Heart left ventricle (tissue), 16 donors: ENCODE measurements around the gene GNB5. TPM values are rescaled to one million over a fixed set of nuclear protein-coding genes. Genes with fewer than 3 reads are reported as not detected.

Experiments
- ATAC-seq, 4 donors: fragments of 200-7000 bp; cut with Tn5 transposase; one replicate each; pipeline ENCODE4 v1.9.1; 2020 to 2022; ENCODE audit warnings: moderate library complexity in 4 of 4, mild to moderate bottlenecking in 3 of 4, moderate number of reproducible peaks in 1 of 4
- DNase-seq, 5 donors: peaks; one replicate each; pipeline ENCODE4 v3.0.0-alpha.2; 2020
- H3K27ac ChIP-seq, 12 donors: fragments of 200-600 bp; sonication (generic) in 4 of 12; one replicate each; pipeline versions ENCODE4 v1.5.0 to v1.8.0; 2016 to 2022; ENCODE audit warnings: mild to moderate bottlenecking in 2 of 12
- H3K27me3 ChIP-seq, 9 donors: fragments of 200-600 bp; sonication (generic) in 2 of 9; one replicate each; pipeline versions ENCODE4 v1.5.1 to v1.8.0; 2016 to 2022; ENCODE audit warnings: mild to moderate bottlenecking in 3 of 9
- H3K36me3 ChIP-seq, 9 donors: fragments of 200-600 bp; sonication (generic) in 2 of 9; one replicate each; pipeline versions ENCODE4 v1.5.0 to v1.8.0; 2018 to 2022; ENCODE audit warnings: mild to moderate bottlenecking in 2 of 9
- H3K4me1 ChIP-seq, 12 donors: fragments of 200-600 bp; sonication (generic) in 4 of 12; one replicate each; pipeline versions ENCODE4 v1.5.0 to v1.8.0; 2016 to 2022; ENCODE audit warnings: mild to moderate bottlenecking in 3 of 12
- H3K4me3 ChIP-seq, 12 donors: fragments of 200-600 bp; sonication (generic) in 4 of 12; one replicate each; pipeline versions ENCODE4 v1.5.0 to v1.8.0; 2017 to 2022; ENCODE audit warnings: mild to moderate bottlenecking in 9 of 12, moderate library complexity in 4 of 12
- H3K9me3 ChIP-seq, 12 donors: fragments of 200-600 bp; sonication (generic) in 4 of 12; one replicate each; pipeline versions ENCODE4 v1.5.0 to v1.8.0; 2016 to 2022; ENCODE audit warnings: mild to moderate bottlenecking in 1 of 12
- POLR2A ChIP-seq, 2 donors: fragments of 450-650 bp; IDR thresholded peaks; one replicate each; pipeline ENCODE4 v1.6.1; 2017; ENCODE audit warnings: antibody characterized with exemption in 2 of 2, mild to moderate bottlenecking in 2 of 2, moderate library complexity in 2 of 2
- WGBS, 4 donors: extraction: QIAGEN DNeasy Blood & Tissue Kit in 2 of 4; methylation state at CpG; one replicate each; pipeline versions ENCODE4 v1.1.5 to v1.1.7; 2013 to 2018; 5-methylcytosine and 5-hydroxymethylcytosine counted together
- intact Hi-C, 10 donors: fragments of 100-400 bp; cut with DNase I; formaldehyde crosslinking; loops; one replicate each; pipeline versions ENCODE4 v1.11.1 to v1.14.2; 2022
- polyA plus RNA-seq, 2 donors: library from polyadenylated mRNA; stranded (reverse); fragments of 200-250 nt; gene quantifications; one replicate each; pipeline ENCODE4 v1.2.3, GENCODE V29; 2013
- total RNA-seq, 9 donors: library from RNA; depleted of rRNA in 2 of 9; stranded (reverse); fragments of >200 nt in 2 of 9; fragmentation: NEBNext Ultra II Directional in 3 of 9; extraction: Animal tissue kit (Norgen Biotek cat#: 25700) in 3 of 9; gene quantifications; one replicate each; pipeline versions ENCODE4 v1.1.0 to v1.2.4, GENCODE V29; 2016 to 2023
- TF ChIP-seq, protein P1 (sequence below), 12 donors: fragments of 200-600 bp; sonication (generic) in 4 of 12; IDR thresholded peaks; one replicate each; pipeline versions ENCODE4 v1.5.0 to v1.8.0; 2018 to 2022; ENCODE audit warnings: antibody characterized with exemption in 12 of 12, mild to moderate bottlenecking in 5 of 12
- donor health status: ischemic (EF 13 %, LVEDD 7.1; RV severe dilation, severe dysfunction).
- donor health status: healthy with polysubstance abuse.
- donor health status: DM: no; HTN: yes; CAD: no.
- donor health status: DM: no; HTN: no; CAD: no.
- donor health status: ischemic (EF 25% LVEDD 6.9; RV normal size, moderate dysfunction).
- donor health status: ischemic (EF 25% LVEDD 5.7; RV mildly dilated, moderate dysfunction).
- donor health status: healthy.
- donor health status: DM: yes; HTN: yes; CAD: no.
- donor health status: ischemic (EF 35%, LVEDD 5.7; RV mildly dilated, moderate dysfunction).
- donor health status: nonischemic (EF 11% LVEDD 7.7; RV severe dilation, severe dysfunction).
- donor health status: DM: yes; HTN: yes; CAD: no.
- donor health status: PGD.
- donor health status: ischemic (EF 29% LVEDD 5.4; RV normal size, mild dysfunction).
- donor health status: nonischemic (EF 23%, LVEDD 6.1; RV moderate dilation, normal function).

Gene GNB5
- total and polyA plus RNA-seq, 11 donors, result 4.2 to 12.4 (median 7.7) TPM

DNA sequence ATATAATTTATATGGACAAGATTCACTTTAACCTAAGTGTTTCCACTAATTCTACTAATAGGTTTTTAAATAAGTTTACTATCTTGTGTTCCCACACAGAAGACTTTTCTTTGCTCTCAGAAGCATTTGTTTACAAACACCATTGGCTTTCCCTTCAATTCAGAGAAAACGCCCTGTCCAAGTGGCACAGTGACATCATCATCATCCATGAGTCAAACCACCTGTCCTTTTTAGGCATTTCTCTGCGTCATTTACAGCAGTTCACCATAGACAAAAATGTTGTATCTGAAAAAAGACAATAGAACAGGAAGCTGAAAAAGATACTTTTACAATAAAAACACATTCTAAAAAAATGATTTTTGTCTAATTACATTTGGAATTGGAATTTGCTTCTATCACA lies 69.3 kb downstream of the GNB5 start:
- intact Hi-C loops, result no loop called here
- TF ChIP-seq, protein P1, sequence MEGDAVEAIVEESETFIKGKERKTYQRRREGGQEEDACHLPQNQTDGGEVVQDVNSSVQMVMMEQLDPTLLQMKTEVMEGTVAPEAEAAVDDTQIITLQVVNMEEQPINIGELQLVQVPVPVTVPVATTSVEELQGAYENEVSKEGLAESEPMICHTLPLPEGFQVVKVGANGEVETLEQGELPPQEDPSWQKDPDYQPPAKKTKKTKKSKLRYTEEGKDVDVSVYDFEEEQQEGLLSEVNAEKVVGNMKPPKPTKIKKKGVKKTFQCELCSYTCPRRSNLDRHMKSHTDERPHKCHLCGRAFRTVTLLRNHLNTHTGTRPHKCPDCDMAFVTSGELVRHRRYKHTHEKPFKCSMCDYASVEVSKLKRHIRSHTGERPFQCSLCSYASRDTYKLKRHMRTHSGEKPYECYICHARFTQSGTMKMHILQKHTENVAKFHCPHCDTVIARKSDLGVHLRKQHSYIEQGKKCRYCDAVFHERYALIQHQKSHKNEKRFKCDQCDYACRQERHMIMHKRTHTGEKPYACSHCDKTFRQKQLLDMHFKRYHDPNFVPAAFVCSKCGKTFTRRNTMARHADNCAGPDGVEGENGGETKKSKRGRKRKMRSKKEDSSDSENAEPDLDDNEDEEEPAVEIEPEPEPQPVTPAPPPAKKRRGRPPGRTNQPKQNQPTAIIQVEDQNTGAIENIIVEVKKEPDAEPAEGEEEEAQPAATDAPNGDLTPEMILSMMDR (IDR thresholded peaks at IDR 0.05), result no peak
- TF ChIP-seq POLR2A (IDR thresholded peaks at IDR 0.05), result no peak

DNA sequence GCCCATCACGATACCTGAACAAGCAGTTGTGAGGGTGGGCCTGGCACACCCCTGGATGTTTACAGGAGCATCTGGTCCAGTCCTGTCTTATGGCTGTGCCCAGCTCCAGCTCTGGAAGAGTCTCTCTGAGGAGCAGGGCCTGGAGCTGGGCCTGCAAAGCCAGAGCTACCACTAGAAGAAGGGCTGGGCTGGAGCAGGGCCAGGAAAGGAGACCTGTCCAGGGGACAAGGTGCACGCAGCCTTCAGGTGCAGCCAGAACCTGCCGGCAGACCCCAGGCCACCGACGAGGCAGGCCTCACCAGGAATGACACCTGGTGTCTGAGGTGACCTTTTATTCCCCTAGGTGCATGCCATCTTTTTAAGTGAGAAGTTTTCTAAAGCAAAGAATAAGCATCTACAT lies 70.2 kb downstream of the GNB5 start:
- Histone ChIP-seq H3K36me3 (peaks cover 0 to 20% (median 0%) of the 10 kb centered on the region in 9 donors), H3K4me3 (no peak overlapping the region), H3K27me3 (no peaks in the 10 kb centered on the region), H3K27ac (no peak overlapping the region), H3K4me1 (no peaks in the 10 kb centered on the region), H3K9me3 (no peaks in the 10 kb centered on the region)
- TF ChIP-seq, protein P1 (IDR thresholded peaks at IDR 0.05), result no peak
- TF ChIP-seq POLR2A (IDR thresholded peaks at IDR 0.05), result no peak
- 92 to 94% (median 93%) methylated on average over 5 of the region's 5 CpGs for WGBS, 4 donors
- ATAC-seq, result no peak
- intact Hi-C loops, result no loop called here
- DNase-seq, result no peak

More for the DNA sequence above, 69.3 kb downstream of the GNB5 start:
- Histone ChIP-seq H3K9me3 (no peaks in the 10 kb centered on the region), H3K4me1 (no peaks in the 10 kb centered on the region), H3K27me3 (no peaks in the 10 kb centered on the region), H3K27ac (no peak overlapping the region), H3K36me3 (peaks cover 0 to 20% (median 0%) of the 10 kb centered on the region in 9 donors), H3K4me3 (no peak overlapping the region)
- ATAC-seq (no peak), DNase-seq (no peak)
- 84 to 89% (median 87%) methylated on average over 2 of the region's 2 CpGs for WGBS, 4 donors

DNA sequence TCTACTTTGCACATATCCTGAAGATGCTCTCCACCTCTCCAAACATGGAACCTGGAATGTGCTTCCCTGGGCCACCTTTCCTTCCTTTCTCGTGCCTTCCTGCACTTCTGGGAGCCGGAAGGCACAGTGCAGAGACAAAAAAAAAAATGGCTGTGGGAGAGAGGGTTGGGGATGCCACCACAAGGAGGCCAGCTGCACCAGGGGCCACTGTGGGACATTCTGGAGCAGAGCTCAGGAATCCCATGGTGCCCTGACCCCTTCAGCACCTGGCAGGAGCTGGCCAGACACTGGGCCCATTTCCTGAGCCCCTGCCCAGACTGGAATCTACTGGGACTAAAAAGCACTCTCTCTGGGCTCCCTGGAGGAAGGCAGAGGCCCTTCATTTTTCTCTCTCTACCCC lies 70.7 kb downstream of the GNB5 start:
- Histone ChIP-seq H3K9me3 (no peaks in the 10 kb centered on the region), H3K27ac (no peak overlapping the region), H3K4me3 (no peak overlapping the region), H3K36me3 (peaks cover 0 to 17% (median 0%) of the 10 kb centered on the region in 9 donors), H3K4me1 (no peaks in the 10 kb centered on the region), H3K27me3 (no peaks in the 10 kb centered on the region)
- intact Hi-C loops, result no loop called here
- TF ChIP-seq, protein P1 (IDR thresholded peaks at IDR 0.05), result no peak
- TF ChIP-seq POLR2A (IDR thresholded peaks at IDR 0.05), result no peak
- DNase-seq (no peak), ATAC-seq (no peak)
- WGBS, 4 donors, result 85 to 93% (median 90%) methylated on average over 2 of the region's 2 CpGs

DNA sequence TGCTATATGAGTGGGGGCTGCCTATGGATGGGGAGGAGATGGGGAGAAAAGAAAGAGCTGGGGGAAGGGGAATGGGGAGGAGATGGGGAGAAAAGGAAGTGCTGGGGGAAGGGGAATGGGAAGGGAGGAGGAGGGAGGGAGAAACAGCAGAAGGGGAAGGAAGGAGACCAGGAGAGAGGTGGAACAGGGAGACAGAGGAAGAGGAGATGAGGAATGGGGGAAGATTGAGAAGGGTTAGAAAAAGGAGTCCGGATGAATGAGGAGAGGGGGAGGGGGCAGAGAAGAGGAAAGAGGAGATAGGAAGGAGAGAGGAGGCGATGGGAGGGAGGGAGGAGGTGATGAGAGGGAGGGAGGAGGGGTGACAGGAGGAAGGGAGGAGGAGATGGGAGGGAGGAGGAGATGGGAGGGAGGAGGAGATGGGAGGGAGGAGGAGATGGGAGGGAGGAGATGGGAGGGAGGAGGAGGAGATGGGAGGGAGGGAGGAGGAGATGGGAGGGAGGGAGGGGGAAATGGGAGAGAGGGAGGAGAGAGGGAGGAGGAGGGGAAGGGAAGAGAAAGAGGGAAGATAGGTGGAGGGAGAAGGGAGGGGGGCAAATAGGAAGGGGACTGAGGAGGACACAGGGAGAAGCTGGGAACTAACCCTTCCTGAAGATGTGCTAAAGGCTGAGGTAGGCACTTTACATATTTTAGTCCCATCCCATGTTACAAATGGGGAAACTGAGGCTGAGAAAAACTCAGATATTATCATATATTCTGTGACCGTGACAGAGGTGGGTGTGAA lies 72.0 kb downstream of the GNB5 start:
- ATAC-seq (no peak), DNase-seq (no peak)
- Histone ChIP-seq H3K36me3 (peaks cover 0 to 14% (median 0%) of the 10 kb centered on the region in 9 donors), H3K4me3 (no peak overlapping the region), H3K4me1 (no peaks in the 10 kb centered on the region), H3K27ac (no peak overlapping the region), H3K9me3 (no peaks in the 10 kb centered on the region), H3K27me3 (no peaks in the 10 kb centered on the region)
- intact Hi-C loops, result no loop called here
- TF ChIP-seq, protein P1 (IDR thresholded peaks at IDR 0.05), result no peak
- TF ChIP-seq POLR2A (IDR thresholded peaks at IDR 0.05), result no peak
- 65 to 72% (median 69%) methylated on average over 3 of the region's 3 CpGs for WGBS, 4 donors
